Islet of Langerhans (tissue), 1 donor: Measurements from ENCODE around the gene MAT2A.
"Not testable (repeated sequence)": the region's sequence is repeated elsewhere in the genome, so short reads cannot be mapped to it uniquely, and the experiment has no call there.

Source experiments
- FAIRE-seq: peaks from one replicate; lab custom pipeline; 2011; peaks lifted over from hg19 to GRCh38; lab: Jason Lieb, UNC

MAT2A gene

DNA sequence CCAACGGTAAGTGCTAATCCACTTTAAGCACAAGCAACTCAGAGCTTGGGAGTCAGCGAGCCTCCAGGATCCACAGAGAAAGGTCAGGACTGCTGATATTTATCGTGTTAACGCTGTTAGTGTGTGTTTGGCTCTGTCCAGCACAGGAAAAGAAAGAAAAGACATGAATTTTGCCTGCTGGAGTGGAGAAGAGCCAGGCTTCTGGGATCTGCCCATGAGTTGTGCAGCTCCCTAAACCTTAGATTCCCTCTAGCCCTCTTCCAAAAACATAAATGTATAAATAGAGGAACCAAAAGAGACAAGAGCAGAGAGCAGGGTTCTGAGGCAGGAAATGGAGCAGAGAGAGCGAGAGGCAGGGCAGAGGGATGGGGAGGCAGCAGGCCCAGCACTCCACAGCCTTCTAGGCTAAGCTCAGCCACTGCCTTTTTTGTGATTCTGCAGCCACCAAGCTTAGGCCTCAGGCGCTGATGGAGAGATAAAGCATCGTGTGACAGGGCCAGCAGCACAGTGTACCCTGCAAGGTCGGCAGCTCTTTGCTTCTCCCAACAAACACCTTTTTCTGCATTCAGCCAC lies 14.5 kb upstream of the MAT2A start:
- FAIRE-seq, result no peak

DNA sequence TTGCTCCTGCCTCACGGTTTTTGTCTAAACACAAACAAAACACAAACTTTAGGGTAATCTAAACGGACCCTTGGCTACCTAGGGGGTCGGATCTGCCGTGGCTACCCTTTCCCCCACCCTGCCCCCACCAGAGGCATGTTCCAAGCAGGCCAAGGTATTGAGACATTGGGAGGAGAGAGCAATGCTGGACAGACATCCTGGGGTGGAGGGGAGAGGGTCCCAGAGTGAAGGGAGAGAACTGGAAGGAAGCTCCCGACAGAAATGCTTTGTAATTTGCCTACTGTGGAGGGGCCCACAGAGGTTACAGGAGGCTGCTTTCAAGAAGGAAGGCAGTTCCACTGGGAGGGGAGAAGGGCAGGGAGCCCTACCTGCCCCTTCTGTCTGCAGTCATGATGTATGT lies 13.9 kb upstream of the MAT2A start:
- FAIRE-seq, result no peak

DNA sequence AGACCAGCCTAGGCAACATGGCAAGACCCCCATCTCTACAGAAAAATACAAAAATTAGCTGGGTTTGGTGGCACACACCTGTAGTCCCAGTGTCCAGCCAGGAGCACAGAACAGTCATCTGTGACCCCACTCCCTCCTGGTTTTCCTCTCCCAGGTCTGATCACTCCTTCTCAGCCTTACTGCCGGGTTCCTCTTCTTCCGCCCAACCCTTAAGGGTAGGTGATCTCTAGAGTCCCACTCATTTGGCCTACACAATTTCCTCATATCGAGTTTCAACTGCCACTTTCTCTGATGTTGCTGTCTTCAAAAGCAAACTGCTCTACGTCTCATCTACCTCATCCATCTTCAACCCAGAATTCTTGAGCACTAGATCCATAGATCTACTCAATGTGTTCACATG lies 13.4 kb upstream of the MAT2A start:
- no peak for FAIRE-seq

DNA sequence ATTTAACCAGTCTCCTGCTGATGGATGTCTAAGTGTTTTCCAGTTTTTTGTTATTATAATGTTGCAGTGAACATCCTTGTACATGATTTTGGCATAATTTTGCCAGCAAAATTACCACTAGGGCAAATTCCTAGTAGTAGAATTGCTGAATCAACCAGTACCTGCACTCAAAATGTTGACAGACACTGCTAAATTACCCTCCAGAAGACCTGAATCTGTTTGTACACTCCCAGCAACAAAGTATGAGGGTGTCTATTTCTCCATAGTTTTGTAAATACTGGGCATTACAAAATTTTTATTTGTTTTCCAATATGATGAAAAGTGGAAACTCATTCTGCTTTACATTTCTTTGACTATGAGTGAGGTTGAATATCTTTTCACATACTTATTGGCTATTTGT lies 11.2 kb upstream of the MAT2A start:
- FAIRE-seq, result no peak

DNA sequence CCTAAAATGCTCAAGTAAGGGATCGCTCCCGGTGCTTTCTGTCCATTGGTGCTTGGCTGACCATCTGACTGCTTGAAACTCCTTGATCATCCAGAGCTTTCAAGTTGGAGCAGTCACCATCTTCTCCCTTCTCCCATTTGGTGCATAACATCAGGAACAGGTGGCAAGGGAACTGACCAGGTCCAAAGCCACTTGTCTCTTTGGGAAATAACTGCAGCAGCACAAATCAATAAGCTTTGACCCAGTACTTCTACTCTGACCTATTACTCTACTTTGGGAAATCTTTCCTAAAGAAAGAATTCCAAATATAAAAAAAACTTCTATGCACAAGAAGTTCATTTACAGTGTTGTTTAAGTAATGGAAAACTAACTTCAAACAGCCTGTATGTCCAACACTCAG lies 10.6 kb upstream of the MAT2A start:
- FAIRE-seq, result no peak

DNA sequence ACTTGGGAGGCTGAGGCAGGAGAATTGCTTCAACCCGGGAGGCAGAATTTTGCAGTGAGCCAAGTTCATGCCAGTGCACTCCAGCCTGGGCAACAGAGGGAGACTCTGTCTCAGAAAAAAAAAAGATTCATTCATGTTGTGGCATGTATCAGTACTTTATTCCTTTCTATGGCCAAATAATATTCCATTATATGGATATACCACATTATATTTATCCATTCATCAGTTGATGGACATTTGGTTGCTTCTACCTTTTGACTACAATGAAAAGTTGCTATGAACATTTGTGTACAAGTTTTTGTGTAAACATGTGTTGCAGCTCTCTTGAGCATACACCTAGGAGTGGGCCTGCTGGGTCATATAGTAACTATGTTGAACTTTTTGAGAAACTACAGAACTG lies 9.2 kb upstream of the MAT2A start:
- no peak for FAIRE-seq

DNA sequence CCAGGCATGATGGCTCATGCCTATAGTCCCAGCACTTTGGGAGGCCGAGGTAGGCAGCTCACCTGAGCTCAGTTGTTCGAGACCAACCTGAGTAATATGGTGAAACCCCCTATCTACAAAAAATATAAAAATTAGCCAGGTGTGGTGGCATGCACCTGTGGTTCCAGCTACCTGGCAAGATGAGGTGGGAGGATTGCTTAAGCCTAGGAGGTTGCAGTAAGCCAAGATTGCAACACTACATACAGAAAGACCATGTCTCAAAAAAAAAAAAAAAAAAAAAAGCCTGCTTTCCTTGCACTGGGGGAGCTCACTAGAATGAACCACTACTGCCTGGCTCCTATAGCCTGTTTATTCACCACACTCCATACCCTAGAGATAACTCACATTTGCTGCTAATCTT lies 7.4 kb upstream of the MAT2A start:
- no peak for FAIRE-seq

DNA sequence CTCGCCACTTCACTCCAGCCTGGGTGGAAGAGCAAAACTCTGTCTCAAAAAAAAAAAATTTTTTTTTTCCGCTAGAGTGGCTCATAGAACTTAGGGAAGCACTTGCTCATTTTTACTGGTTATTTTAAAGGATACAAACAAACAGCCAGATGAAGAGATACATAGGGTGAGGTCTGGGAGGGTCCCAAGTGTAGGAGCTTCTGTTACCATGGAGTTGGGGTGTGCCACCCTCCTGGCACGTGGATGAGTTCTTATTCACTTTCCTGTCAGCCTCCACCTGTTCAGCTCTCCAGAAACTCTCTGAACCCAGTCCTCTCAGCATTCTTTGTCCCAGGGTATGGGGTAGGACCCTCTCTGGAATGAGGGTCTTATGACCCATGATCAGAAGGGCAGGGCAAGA lies 4.9 kb upstream of the MAT2A start:
- FAIRE-seq, result no peak

DNA sequence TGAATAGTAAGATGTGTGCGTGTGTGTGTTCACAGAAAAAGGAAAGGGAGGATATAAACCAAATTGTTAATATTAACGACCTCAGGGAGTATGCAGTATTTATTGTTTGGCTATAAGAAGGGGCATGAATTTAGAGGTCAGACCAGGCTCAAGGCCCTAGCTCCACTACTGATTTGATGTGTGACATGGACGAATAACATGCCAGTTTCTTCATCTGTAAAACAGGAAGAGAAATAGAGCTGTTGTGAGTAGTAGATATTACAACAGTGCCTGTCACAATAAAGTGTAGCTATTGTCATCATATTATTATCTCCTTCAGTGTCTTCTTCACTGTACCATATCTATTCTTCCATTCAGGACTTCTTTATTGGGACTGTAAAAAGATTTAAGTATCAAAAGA lies 4.1 kb upstream of the MAT2A start:
- no peak for FAIRE-seq

DNA sequence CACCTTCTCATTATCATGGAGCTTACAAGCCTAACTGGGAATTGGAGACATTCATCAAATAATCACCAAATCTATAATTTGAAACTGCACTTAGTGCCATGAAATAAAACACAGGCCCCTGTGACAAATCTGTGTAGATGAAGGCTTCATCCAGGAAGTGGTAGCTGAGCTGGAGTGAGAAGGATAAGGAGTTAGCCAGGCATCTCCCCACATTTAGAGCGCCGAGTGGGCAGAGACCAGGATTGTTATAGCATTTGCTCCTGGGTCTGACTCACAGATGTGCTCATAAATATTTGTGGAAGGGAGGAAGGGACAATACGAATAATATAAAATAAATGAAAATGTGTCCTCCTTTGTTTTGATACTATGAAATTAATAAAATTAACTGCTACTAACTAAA lies 2.5 kb upstream of the MAT2A start:
- FAIRE-seq, result no peak

DNA sequence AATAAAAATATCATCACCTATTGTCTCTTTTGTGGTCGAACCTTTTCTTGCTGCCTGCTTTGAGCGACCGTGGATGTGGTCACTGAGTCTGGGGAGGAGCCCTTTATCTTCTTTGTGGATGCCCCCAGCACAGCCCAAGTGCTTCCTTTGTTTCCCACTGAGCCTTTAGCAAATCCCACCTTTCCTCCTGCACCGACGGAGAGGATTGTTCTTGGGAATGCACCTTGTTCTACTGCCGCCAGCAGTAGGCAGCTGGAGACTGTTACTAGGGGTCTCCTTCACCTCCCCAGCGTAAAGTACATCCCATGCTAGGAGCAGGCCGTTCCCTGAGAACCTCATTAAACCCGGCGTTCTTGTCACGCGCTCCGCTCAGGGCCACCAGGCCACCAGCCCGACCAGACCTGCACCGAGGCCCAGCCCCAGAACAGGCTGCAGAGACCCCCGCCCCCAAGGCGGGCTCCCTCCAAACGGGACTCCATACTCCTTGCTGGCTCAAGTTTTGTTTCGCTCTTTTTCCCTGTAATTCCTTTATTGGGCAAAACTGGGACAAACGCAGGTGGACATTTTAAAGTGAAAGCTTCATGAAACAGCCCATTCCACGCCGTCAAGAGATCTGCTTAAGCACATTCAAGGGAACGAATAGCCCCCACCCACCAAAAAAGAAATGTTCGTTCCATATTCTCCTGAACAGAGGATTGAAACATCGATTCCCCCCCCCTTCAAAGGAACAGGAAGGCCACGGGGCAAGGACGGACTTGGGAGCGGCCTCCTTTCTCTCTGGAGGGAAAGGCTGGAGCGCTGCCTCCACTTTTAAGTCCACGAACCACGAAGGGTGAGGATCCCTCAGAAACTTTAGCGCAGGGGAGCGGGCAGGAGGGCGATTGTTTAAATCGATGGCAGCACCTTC lies 1.1 kb upstream of the MAT2A start:
- no peak for FAIRE-seq

DNA sequence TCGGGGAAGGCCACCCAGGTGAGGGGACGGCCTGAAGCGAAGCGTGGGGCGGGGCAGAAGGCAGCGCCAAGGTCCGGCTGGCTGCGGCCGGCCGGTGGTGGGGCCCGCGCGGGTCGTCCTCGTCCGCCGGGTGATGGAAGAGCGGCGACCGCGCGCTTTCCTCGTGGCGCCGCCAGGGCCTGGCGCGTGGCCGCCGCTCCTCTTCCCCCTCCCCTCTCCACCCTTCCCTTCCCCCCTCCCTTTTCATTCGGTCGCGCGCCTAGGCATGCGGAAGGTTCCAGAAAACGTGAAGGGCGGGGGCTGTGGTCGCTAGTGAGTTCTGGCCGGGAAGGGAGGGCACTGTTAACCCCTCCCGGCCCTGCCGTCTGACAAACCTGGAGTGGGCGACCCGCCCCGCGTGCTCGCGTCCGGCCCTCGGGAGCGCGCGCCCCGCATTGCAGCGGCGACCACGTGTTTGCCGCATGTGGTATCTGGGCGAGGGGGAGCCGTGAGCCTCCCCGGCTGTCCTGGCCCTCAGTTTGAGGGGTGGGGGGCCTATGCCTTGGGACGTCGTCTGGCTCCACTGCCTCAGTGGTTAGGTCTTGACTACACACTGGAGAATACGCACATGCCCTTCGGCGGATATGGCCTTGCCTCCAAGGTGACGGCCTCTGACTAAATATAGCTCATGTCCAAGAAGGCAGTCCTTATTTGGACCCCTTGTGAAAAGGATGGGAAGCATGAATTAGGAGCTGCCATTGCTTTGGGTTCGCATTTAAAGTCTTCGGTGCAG lies 579 bp downstream of the MAT2A start:
- no peak for FAIRE-seq

DNA sequence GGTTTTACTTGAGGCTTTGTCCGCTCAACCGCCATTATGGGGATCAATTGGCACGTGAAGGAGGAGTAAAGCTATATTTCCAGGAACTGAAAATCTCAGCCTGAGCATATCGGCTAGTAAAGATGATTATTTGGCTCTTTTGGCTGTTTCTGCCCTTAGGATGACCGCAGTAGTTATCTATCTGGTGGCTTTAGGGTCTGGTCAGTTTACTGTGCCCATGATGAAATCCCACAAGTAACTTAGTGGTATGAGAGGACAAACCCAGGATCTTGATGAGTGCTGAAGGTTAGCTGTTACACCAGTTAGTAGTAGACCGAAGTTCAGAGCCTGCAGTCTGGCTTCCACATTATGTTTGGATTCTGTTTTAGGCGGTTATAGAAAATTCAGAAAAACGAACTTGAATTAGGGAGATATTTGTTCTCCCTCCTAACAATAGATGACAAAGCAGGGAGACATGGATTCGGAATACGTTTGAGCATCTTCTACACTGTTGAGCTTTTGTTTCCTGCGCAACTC lies 1.2 kb downstream of the MAT2A start:
- no peak for FAIRE-seq

DNA sequence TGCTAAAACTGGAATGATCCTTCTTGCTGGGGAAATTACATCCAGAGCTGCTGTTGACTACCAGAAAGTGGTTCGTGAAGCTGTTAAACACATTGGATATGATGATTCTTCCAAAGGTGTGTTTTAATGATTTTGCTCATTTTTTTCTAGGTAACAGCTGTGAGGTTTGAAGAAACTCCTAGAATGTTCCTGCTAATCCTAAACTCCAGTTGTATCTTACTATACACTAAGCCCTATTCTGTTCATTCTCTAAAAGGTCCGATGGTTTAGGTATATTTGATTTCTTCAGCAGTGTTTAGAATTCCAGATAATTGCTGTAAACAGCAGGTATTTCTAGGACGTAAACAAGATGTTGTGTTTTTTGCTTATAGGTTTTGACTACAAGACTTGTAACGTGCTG lies 2.3 kb downstream of the MAT2A start:
- FAIRE-seq, result no peak

DNA sequence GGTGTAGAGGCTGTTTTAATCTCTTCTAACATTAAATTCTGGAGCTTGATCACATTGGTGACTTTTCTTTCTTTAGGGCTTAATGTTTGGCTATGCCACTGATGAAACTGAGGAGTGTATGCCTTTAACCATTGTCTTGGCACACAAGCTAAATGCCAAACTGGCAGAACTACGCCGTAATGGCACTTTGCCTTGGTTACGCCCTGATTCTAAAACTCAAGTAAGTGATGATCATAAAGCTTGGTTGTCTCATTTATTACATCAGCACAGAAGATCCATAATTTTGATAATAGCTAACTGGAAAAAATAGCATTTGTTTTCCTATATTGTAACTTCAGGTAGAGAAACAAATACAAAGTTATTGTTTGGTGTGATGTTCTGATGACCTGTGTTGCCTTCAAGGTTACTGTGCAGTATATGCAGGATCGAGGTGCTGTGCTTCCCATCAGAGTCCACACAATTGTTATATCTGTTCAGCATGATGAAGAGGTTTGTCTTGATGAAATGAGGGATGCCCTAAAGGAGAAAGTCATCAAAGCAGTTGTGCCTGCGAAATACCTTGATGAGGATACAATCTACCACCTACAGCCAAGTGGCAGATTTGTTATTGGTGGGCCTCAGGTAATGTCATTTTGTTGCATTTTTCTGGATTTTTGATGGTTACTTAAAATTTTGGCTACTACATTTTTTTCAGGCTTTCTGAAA lies 2.9 kb downstream of the MAT2A start:
- FAIRE-seq, result no peak

DNA sequence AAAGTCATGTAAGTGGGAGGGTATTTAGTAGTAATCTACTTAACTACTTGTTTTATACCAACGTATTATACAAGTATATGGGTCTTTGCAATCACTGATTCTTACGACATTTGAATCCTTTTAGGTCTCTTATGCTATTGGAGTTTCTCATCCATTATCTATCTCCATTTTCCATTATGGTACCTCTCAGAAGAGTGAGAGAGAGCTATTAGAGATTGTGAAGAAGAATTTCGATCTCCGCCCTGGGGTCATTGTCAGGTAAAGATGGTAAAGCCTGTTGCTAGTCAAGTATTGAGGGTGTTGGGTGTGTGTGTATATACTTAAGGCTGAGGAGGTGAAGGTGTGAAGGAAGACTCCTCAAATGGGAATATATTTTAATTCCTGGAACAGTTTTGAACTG lies 3.8 kb downstream of the MAT2A start:
- FAIRE-seq, result no peak

DNA sequence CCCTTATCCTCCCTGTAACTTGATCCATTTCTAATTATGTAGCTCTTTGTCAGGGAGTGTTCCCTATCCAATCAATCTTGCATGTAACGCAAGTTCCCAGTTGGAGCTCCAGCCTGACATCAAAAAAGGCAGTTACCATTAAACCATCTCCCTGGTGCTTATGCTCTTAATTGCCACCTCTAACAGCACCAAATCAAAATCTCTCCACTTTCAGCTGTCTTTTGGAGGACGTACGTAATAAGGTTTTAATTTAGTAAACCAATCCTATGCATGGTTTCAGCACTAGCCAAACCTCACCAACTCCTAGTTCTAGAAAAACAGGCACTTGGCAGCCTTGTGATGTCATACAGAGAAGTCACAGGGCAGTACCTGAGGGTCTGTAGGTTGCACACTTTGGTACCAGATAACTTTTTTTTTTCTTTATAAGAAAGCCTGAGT lies 5.3 kb downstream of the MAT2A start:
- not testable (repeated sequence) for FAIRE-seq

DNA sequence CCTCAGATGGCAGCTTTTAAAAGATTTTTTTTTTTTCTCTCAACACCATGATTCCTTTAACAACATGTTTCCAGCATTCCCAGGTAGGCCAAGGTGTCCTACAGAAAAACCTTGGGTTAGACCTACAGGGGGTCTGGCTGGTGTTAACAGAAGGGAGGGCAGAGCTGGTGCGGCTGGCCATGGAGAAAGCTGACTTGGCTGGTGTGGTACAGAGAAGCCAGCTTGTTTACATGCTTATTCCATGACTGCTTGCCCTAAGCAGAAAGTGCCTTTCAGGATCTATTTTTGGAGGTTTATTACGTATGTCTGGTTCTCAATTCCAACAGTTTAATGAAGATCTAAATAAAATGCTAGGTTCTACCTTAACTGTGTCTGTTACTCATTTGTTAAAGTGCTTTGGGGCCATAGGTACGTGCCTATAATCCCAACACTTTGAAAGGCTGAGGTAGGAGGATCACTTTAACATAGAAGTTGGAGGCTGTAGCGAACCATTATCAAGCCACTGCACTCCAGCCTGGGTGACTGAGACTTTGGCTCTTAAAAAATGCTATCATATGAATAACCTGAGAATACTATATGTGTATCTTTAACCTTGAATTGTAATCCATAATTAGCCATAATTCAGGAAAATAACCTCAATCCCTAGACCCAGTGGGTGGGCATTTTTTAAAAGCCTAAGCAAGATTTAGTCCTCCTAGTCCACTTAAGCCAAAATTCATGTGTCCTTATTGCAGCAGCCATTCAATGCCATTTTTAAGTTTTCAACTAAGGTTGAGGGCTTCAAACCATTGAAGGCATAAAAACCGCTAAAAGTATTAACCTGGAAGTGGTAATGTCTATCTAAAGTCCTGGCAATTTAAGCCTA lies 6.2 kb downstream of the MAT2A start:
- not testable (repeated sequence) for FAIRE-seq

DNA sequence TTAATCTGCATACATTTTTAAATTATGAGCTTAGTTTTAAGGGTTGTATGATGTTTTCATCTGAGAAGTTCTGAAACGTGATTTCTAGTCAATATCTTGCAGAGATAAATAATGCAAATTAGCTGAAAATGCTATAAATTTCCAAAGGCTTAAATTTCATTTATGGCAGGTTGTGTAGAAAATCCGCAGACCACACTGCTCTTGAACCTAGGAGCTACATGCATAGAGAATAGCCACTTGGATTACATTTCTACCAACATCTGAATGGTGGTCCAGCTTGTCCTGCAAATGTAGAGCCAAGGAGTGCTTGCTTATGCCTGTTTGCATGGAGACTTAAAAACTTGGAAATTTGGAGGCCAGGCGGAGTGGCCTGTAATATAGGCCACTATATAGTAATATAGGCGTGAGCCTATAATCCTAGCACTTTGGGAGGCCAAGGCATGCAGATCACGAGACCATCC lies 6.8 kb downstream of the MAT2A start:
- FAIRE-seq, result no peak

DNA sequence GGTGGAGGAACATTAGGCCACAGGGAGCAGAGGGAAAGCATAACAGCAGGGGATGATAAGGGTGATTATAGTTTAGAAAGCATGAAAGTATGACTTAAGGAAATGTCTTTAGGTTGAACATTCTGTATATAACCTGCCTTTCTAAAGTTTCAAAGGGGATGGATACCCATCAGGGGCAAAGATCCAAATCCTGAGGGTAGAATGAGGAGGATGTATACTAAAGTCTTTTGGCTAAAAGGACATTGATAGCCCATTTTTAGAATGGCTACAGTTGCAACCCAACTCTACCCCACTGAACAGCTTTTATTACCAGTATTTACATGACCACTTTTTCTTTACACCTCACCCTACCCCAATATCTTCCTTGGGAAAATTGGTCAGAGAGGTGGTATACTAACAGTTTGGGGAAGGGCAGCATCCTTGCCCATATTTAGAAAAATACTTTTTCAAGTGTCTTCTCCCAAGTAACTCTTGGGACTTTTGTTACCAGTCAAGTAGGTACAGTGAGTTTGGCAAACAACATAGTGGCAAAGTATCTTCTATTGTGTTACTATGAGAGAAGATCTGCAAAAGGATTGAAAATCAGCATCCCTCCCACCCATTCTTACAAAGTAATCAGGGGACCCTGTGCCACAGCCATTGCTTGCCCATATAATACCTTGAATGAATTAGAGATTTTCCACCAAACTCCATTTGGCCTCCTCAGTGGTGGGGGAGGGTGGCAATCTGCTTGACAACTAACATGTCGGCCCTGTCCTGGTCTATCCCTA lies 8.3 kb downstream of the MAT2A start:
- no peak for FAIRE-seq
